Brain microvascular endothelial cell (primary cell): ENCODE results near the gene PACRG.
A peak's percentile ranks its signal among the peaks of the same experiment; 100 is the strongest.

Experiments used
- DNase-seq: peaks from one replicate; pipeline ENCODE4 v3.0.0-alpha.2; 2020
- H3K27ac ChIP-seq: fragments of 250-450 bp; sonication (Bioruptor Pico); 2 replicates; pipeline ENCODE4 v1.5.1; 2020; ENCODE audit warnings: mild to moderate bottlenecking, moderate library complexity
- H3K27me3 ChIP-seq: fragments of 250-450 bp; sonication (Bioruptor Pico); replicated peaks from 2 replicates; pipeline ENCODE4 v1.5.1; 2020; ENCODE audit warnings: mild to moderate bottlenecking
- H3K36me3 ChIP-seq: fragments of 250-450 bp; sonication (Bioruptor Pico); replicated peaks from 2 replicates; pipeline ENCODE4 v1.5.1; 2020; ENCODE audit warnings: mild to moderate bottlenecking
- H3K4me3 ChIP-seq: 2 replicates; pipeline ENCODE4 v1.5.1; 2011; ENCODE audit warnings: low read depth, mild to moderate bottlenecking, control low read depth, low read length, moderate library complexity
- in situ Hi-C: cut with HindIII; loops from 2 replicates; pipeline ENCODE4 v1.10.0; 2017; ENCODE audit warnings: low sequenced_read_pairs, low pct_ligation_motif_present
- TF ChIP-seq, protein P1 (sequence below): IDR thresholded peaks from 2 replicates; pipeline ENCODE4 v1.5.1; 2011; ENCODE audit warnings: low read depth, mild to moderate bottlenecking, moderate library complexity, low read length, control low read depth, inconsistent platforms; ENCODE audit errors: missing control alignments

The PACRG gene

DNA sequence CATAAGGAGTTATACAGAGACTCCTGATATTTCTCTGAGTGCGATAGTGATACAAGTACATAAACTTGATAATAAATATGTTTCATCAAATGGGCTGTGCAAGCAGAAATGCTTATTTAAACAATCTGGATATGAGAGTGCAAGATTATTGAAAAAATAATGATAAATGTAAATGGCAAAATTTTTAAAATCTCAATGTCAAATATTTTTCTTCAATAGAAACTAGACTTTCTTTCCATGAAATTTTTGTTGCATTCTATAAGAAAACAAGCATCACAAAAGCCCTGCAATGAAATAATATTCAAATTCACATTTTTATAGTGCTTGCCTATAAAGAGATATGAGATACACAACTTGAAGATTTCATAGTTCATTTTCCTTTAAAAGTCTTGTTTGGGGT, 2.7 kb downstream of the PACRG start:
- TF ChIP-seq, protein P1, sequence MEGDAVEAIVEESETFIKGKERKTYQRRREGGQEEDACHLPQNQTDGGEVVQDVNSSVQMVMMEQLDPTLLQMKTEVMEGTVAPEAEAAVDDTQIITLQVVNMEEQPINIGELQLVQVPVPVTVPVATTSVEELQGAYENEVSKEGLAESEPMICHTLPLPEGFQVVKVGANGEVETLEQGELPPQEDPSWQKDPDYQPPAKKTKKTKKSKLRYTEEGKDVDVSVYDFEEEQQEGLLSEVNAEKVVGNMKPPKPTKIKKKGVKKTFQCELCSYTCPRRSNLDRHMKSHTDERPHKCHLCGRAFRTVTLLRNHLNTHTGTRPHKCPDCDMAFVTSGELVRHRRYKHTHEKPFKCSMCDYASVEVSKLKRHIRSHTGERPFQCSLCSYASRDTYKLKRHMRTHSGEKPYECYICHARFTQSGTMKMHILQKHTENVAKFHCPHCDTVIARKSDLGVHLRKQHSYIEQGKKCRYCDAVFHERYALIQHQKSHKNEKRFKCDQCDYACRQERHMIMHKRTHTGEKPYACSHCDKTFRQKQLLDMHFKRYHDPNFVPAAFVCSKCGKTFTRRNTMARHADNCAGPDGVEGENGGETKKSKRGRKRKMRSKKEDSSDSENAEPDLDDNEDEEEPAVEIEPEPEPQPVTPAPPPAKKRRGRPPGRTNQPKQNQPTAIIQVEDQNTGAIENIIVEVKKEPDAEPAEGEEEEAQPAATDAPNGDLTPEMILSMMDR = no peak
- DNase-seq = no peak
- in situ Hi-C loops = no loop called here
- Histone ChIP-seq H3K4me3 (no peak overlapping the region), H3K36me3 (no peaks in the 10 kb centered on the region), H3K27ac (no peak overlapping the region), H3K27me3 (no peaks in the 10 kb centered on the region)

DNA sequence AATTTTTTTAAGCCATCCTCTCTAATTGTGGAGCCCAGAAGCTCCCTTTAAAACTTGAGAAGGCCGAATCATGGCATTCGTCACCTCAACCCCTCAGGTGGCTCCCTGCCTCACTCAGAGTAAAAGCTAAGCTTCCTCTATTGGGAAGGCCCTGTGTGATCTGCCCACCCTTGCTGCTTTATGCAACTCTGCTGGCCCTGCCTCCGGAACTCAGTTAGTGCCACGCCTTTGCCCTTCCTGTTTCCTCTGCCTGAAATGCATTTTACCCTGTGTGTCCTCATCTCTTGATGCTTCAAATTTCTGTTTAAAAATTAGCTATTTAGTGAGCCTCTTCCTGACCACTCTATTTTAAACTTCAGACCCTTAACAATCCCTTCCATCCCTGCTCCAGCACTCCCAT, 5.7 kb downstream of the PACRG start:
- Histone ChIP-seq H3K36me3 (no peaks in the 10 kb centered on the region), H3K27ac (no peak overlapping the region), H3K27me3 (no peaks in the 10 kb centered on the region), H3K4me3 (no peak overlapping the region)
- TF ChIP-seq, protein P1 = no peak
- in situ Hi-C loops = no loop called here
- DNase-seq = no peak

DNA sequence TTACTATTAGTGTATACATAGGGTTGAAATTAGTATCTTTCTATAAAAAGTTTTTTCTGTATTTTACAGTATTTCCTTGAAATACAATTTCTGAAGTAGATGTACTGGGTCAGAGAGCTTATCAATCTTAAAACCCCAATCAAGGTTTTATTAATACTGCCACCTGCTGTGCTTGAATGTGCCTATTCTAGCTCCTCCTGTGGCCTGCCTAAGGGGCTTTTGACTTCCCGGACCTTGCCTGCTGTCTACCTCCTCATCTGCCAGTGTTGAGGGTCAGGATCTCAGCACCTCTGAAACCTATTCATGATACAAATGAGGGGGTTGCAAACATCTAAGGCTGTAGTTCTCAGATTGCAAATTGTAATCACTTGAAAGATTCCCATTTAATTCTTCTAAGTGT, 9.2 kb downstream of the PACRG start:
- H3K27ac ChIP-seq = no peak overlapping the region
- H3K27me3 ChIP-seq = no peaks in the 10 kb centered on the region
- TF ChIP-seq, protein P1 = peak; percentile 22
- no peaks in the 10 kb centered on the region for H3K36me3 ChIP-seq
- in situ Hi-C loops = no loop called here
- H3K4me3 ChIP-seq = no peak overlapping the region
- no peak for DNase-seq

DNA sequence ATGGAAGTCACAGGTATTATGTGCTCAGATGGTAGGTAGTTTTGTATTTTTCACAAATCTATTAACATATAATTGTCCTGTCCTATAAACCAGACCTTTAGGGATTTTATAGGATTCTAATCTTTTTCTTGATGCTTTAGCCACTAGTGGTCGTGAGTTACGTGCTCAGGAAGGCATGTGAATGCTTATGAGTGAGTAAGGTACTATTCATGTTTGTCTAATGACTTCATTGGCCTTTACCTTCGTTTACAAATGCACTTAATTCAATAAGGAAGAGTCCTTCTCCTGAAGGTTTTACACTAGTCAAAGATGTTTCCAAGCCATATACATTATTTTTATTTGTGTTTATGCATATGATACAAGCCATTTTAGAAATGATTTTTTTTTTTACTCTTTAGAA, 23.0 kb downstream of the PACRG start:
- no peaks in the 10 kb centered on the region for H3K36me3 ChIP-seq
- H3K27me3 ChIP-seq = no peaks in the 10 kb centered on the region
- H3K27ac ChIP-seq = no peak overlapping the region
- peak; percentile 37 for DNase-seq
- no peak overlapping the region for H3K4me3 ChIP-seq
- in situ Hi-C loops = no loop called here
- TF ChIP-seq, protein P1 = peak; percentile 39

DNA sequence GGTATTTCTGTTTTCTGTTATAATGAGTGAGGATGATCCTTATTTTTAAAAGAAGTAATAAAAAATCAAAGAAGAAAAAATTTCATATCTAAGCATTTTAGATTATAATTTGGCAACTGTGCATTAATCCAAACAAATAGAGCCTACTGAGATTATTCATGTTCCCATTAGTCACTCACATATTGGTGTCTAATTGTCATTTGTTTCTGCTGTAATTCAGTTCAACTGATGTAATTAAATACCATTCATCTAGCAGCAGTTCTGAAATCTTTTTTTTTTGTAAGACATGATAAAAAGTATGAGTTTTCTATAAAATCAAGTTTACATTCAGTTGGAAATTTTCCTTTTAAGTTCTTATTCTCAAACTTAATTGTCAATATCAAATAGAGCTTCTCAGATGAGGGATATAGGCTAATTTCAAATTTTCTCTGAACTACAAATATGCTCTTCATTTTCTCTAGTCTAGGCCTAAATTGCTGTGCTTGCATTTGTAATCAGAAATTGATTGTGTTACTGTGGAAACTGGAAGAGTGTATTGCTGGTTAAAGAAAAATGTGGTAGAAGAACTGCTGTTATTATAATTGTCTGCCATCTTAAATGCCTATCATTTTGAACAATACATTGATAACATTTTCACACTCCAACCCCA, 23.6 kb downstream of the PACRG start:
- TF ChIP-seq, protein P1 = no peak
- H3K27ac ChIP-seq = no peak overlapping the region

DNA sequence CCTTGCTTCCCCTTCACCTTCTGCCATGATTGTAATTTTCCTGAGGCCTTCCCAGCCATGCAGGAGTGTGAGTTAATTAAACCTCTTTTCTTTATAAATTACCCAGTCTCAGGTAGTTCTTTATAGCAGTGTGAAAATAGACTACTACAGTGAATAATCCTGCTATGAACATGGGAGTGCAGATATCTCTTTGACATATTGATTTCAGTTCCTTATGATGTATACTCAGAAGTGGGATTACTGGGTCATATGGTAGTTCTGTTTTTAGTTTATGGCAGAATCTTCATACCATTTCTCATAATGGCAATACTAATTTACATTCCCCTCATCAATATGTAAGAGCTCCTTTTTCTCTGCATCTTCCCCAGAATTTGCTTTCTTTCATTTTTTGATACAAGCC, 26.0 kb downstream of the PACRG start:
- DNase-seq = no peak
- Histone ChIP-seq H3K36me3 (no peaks in the 10 kb centered on the region), H3K27ac (no peak overlapping the region), H3K4me3 (no peak overlapping the region), H3K27me3 (no peaks in the 10 kb centered on the region)
- TF ChIP-seq, protein P1 = no peak
- in situ Hi-C loops = no loop called here

More for the DNA sequence above, 23.6 kb downstream of the PACRG start:
- DNase-seq = no peak
- no peaks in the 10 kb centered on the region for H3K36me3 ChIP-seq
- H3K4me3 ChIP-seq = no peak overlapping the region
- no peaks in the 10 kb centered on the region for H3K27me3 ChIP-seq
- in situ Hi-C loops = no loop called here
